OCI-LY7 (cell line): ENCODE measurements around the gene ANKRD10. TPM values are rescaled to one million over a fixed set of nuclear protein-coding genes. Genes with fewer than 3 reads are reported as not detected.
"Not testable (repeated sequence)": the region's sequence is repeated elsewhere in the genome, so short reads cannot be mapped to it uniquely, and the experiment has no call there.

Source experiments
- BruUV-seq: library from RNA; stranded (reverse); fragments of 400-500 nt; replicated peaks from 2 replicates; lab custom pipeline; 2021; lab: Mats Ljungman, UMichigan
- CTCF ChIA-PET: fragments of 300-600 bp; sonication (Branson Sonifier 250); formaldehyde crosslinking; loops from one replicate; lab custom pipeline; 2022; ENCODE audit warnings: antibody characterized with exemption; ENCODE audit not compliant: unreplicated experiment; lab: Charles Lee
- POLR2A ChIA-PET: fragments of 300-600 bp; sonication (Branson Sonifier 250); formaldehyde crosslinking; loops from one replicate; lab custom pipeline; 2022; ENCODE audit warnings: antibody characterized with exemption; lab: Charles Lee
- DNase-seq: peaks from one replicate; pipeline ENCODE4 v3.0.0-alpha.2; 2015; ENCODE audit warnings: low spot score
- H2AFZ ChIP-seq: fragments of 200-600 bp; sonication (generic), shearing (Covaris generic); 2 replicates; pipeline ENCODE4 v1.6.1; 2014; ENCODE audit warnings: mild to moderate bottlenecking, antibody characterized with exemption, low read length, moderate library complexity
- H3K27ac ChIP-seq: fragments of 200-600 bp; sonication (generic); 2 replicates; pipeline ENCODE4 v1.5.1; 2014; ENCODE audit warnings: mixed run types, low read depth, mild to moderate bottlenecking, moderate library complexity, low read length, inconsistent platforms; ENCODE audit not compliant: poor library complexity, severe bottlenecking
- H3K36me3 ChIP-seq: fragments of 200-600 bp; sonication (generic); 2 replicates; pipeline ENCODE4 v1.6.1; 2014; ENCODE audit warnings: mild to moderate bottlenecking, antibody characterized with exemption, low read length, moderate library complexity, mixed read lengths; ENCODE audit not compliant: insufficient read depth
- H3K4me1 ChIP-seq: fragments of 200-600 bp; sonication (generic); 2 replicates; pipeline ENCODE4 v1.5.1; 2014; ENCODE audit warnings: mild to moderate bottlenecking, low read length; ENCODE audit not compliant: insufficient read depth, poor library complexity, severe bottlenecking
- H3K4me2 ChIP-seq: fragments of 200-600 bp; sonication (generic); 2 replicates; pipeline ENCODE4 v1.6.1; 2014; ENCODE audit warnings: mild to moderate bottlenecking, low read length
- H3K4me3 ChIP-seq: fragments of 200-600 bp; sonication (generic); 2 replicates; pipeline ENCODE4 v1.5.1; 2014; ENCODE audit warnings: mild to moderate bottlenecking, low read depth, low read length; ENCODE audit not compliant: poor library complexity, severe bottlenecking
- H3K79me2 ChIP-seq: fragments of 200-600 bp; sonication (generic); 2 replicates; pipeline ENCODE4 v1.6.1; 2016; ENCODE audit warnings: low read depth, mild to moderate bottlenecking, low read length, moderate library complexity, mixed read lengths; ENCODE audit not compliant: insufficient read depth
- H3K9me2 ChIP-seq: fragments of 200-600 bp; sonication (generic); 2 replicates; pipeline ENCODE4 v1.6.1; 2016; ENCODE audit warnings: mild to moderate bottlenecking, low read length, mixed read lengths; ENCODE audit not compliant: insufficient read depth
- H3K9me3 ChIP-seq: fragments of 200-600 bp; sonication (generic); 2 replicates; pipeline ENCODE4 v1.6.1; 2014; ENCODE audit warnings: mild to moderate bottlenecking, mixed run types, low read length, mixed read lengths
- H4K20me1 ChIP-seq: fragments of 200-600 bp; sonication (generic); 2 replicates; pipeline ENCODE4 v1.6.1; 2014; ENCODE audit warnings: mild to moderate bottlenecking, antibody characterized with exemption, low read length, moderate library complexity, mixed read lengths; ENCODE audit not compliant: insufficient read depth
- CTCF ChIP-seq: fragments of 200-600 bp; sonication (generic); conservative IDR thresholded peaks from 2 replicates; pipeline ENCODE4 v1.5.1; 2014; ENCODE audit warnings: mild to moderate bottlenecking, antibody characterized with exemption, low read length, moderate library complexity, mixed read lengths
- EZH2phosphoT487 ChIP-seq: fragments of 200-600 bp; sonication (generic); IDR thresholded peaks from 2 replicates; pipeline ENCODE4 v1.6.1; 2018; ENCODE audit warnings: low read depth, borderline replicate concordance, mild to moderate bottlenecking, mixed run types, antibody characterized with exemption, low read length, moderate library complexity, mixed read lengths
- intact Hi-C: fragments of 100-400 bp; cut with micrococcal nuclease; formaldehyde crosslinking; loops from one replicate; pipeline ENCODE4 v1.10.0; 2022; ENCODE audit not compliant: unreplicated experiment
- total RNA-seq, 2 experiments: library from RNA; depleted of rRNA in 1 of 2; stranded (reverse); fragments of >200 nt in 1 of 2; shearing (Covaris generic) in 1 of 2; gene quantifications; 2 replicates each; pipeline ENCODE4 v1.2.3, GENCODE V29; 2014 to 2022

Gene ANKRD10
- total RNA-seq, 2 experiments from 2014 or later: 82.8 to 86.0 TPM

GRCh38 chr13:110949628-110950027 lies 34.8 kb upstream of the ANKRD10 start:
- H4K20me1 ChIP-seq: no peaks in the 10 kb centered on the region
- no peak overlapping the region for H3K27ac ChIP-seq
- H3K4me3 ChIP-seq: no peak overlapping the region
- H3K4me1 ChIP-seq: no peaks in the 10 kb centered on the region
- no peak overlapping the region for H3K4me2 ChIP-seq
- H2AFZ ChIP-seq: no peak overlapping the region
- no peaks in the 10 kb centered on the region for H3K9me3 ChIP-seq
- TF ChIP-seq CTCF (no peak), EZH2phosphoT487 (no peak)
- no peak for DNase-seq
- ChIA-PET POLR2A (no interaction called here), CTCF (no interaction called here)
- no peaks in the 10 kb centered on the region for H3K36me3 ChIP-seq
- H3K79me2 ChIP-seq: no peaks in the 10 kb centered on the region
- intact Hi-C loops: no loop called here
- H3K9me2 ChIP-seq: no peaks in the 10 kb centered on the region
- no TSS peak for BruUV-seq

- H3K9me2 ChIP-seq: no peaks in the 10 kb centered on the region
- no peaks in the 10 kb centered on the region for H3K4me1 ChIP-seq
- no peak overlapping the region for H3K4me3 ChIP-seq
- H3K4me2 ChIP-seq: no peak overlapping the region
- no peaks in the 10 kb centered on the region for H3K9me3 ChIP-seq
- no peak overlapping the region for H3K27ac ChIP-seq
- TF ChIP-seq EZH2phosphoT487 (no peak), CTCF (no peak)
- BruUV-seq: no TSS peak
- no peaks in the 10 kb centered on the region for H4K20me1 ChIP-seq
- CTCF ChIA-PET: no interaction called here
- no peaks in the 10 kb centered on the region for H3K79me2 ChIP-seq
- POLR2A ChIA-PET: no interaction called here
- no peaks in the 10 kb centered on the region for H3K36me3 ChIP-seq
- intact Hi-C loops: no loop called here
- no peak for DNase-seq
- no peak overlapping the region for H2AFZ ChIP-seq
These were observed 34.2 kb upstream of the ANKRD10 start for GRCh38 chr13:110949116-110949515.

- H4K20me1 ChIP-seq, POLR2A ChIA-PET, H3K9me2 ChIP-seq, H3K4me1 ChIP-seq, intact Hi-C loops, DNase-seq, H3K36me3 ChIP-seq, H3K4me2 ChIP-seq, H2AFZ ChIP-seq, BruUV-seq, H3K27ac ChIP-seq, CTCF ChIA-PET, H3K4me3 ChIP-seq, H3K79me2 ChIP-seq, H3K9me3 ChIP-seq: not testable (repeated sequence)
These were observed 32.5 kb upstream of the ANKRD10 start for GRCh38 chr13:110947338-110947737.
